GM23338 (cell line): Measurements from ENCODE around the gene MAPK8IP2.

Experiments used
- CREB1 ChIP-seq: fragments of 250-450 bp; sonication (Bioruptor Pico); IDR thresholded peaks from 2 replicates; pipeline ENCODE4 v1.5.0; 2020; ENCODE audit warnings: low read depth, mild to moderate bottlenecking, moderate library complexity
- EZH2 ChIP-seq: fragments of 200-600 bp; sonication (generic); IDR thresholded peaks from one replicate; pipeline ENCODE4 v1.8.0; 2017; ENCODE audit warnings: antibody characterized with exemption, mild to moderate bottlenecking, low read depth; ENCODE audit not compliant: unreplicated experiment
- EZH2phosphoT487 ChIP-seq: fragments of 200-600 bp; sonication (generic); IDR thresholded peaks from one replicate; pipeline ENCODE4 v1.8.1; 2018; ENCODE audit warnings: antibody characterized with exemption; ENCODE audit not compliant: unreplicated experiment
- POLR2AphosphoS5 ChIP-seq: IDR thresholded peaks from 2 replicates; pipeline ENCODE4 v1.6.1; 2016; ENCODE audit warnings: antibody characterized with exemption, low read depth
- STAT1 ChIP-seq: IDR thresholded peaks from one replicate; pipeline ENCODE4 v1.6.1; 2016; ENCODE audit warnings: antibody characterized with exemption; ENCODE audit not compliant: unreplicated experiment
- ZNF114 ChIP-seq: fragments of 250-450 bp; sonication (Bioruptor Pico); IDR thresholded peaks from 2 replicates; pipeline ENCODE4 v1.5.0; 2020; ENCODE audit warnings: mild to moderate bottlenecking, moderate library complexity
- ZNF331 ChIP-seq: fragments of 250-450 bp; sonication (Bioruptor Pico); IDR thresholded peaks from 2 replicates; pipeline ENCODE4 v1.5.0; 2020; ENCODE audit warnings: low read depth, mild to moderate bottlenecking, moderate library complexity
- TF ChIP-seq, protein P1 (sequence below), 2 experiments: fragments of 200-600 bp in 1 of 2; sonication (generic) in 1 of 2; conservative IDR thresholded peaks; 2 replicates each; pipeline versions ENCODE4 v1.5.1 to v1.6.1; 2016 to 2017; ENCODE audit warnings: antibody characterized with exemption in 2 of 2, low read depth in 2 of 2, mild to moderate bottlenecking in 2 of 2, moderate library complexity in 1 of 2
- TF ChIP-seq, protein P2 (sequence below): IDR thresholded peaks from one replicate; pipeline ENCODE4 v1.6.1; 2018; ENCODE audit warnings: antibody characterized with exemption; ENCODE audit not compliant: unreplicated experiment
- TF ChIP-seq, protein P3 (sequence below): IDR thresholded peaks from 2 replicates; pipeline ENCODE4 v1.6.1; 2016; ENCODE audit warnings: antibody characterized with exemption
- TF ChIP-seq, protein P4 (sequence below): fragments of 250-450 bp; sonication (Bioruptor Pico); IDR thresholded peaks from 2 replicates; pipeline ENCODE4 v1.5.0; 2020; ENCODE audit warnings: mild to moderate bottlenecking, moderate library complexity

DNA sequence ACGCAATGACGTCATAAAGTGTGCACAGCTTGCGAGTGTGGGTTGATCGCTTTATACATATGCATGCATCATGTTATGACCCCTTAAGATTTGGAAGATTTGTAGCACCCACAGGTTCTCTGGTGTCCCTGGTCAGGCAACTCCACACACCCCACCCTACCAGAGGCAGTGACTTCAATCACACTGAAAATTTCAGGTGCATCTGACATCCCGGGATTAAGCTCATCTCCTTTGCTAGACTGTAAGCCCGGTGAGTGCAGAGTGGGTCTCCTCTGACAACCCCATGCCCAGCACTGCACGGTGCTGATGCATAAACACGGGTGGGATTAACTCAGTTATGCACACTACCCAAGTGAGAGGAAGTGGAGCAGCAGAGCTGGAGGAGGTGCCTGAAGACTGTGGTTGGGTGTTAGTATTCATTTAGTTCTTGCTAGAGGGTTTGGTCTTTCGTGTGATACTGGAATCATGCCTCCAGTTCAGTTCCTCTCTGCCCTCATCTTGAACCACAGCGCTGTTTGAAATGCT lies 20.8 kb downstream of the MAPK8IP2 start:
- TF ChIP-seq, protein P1, sequence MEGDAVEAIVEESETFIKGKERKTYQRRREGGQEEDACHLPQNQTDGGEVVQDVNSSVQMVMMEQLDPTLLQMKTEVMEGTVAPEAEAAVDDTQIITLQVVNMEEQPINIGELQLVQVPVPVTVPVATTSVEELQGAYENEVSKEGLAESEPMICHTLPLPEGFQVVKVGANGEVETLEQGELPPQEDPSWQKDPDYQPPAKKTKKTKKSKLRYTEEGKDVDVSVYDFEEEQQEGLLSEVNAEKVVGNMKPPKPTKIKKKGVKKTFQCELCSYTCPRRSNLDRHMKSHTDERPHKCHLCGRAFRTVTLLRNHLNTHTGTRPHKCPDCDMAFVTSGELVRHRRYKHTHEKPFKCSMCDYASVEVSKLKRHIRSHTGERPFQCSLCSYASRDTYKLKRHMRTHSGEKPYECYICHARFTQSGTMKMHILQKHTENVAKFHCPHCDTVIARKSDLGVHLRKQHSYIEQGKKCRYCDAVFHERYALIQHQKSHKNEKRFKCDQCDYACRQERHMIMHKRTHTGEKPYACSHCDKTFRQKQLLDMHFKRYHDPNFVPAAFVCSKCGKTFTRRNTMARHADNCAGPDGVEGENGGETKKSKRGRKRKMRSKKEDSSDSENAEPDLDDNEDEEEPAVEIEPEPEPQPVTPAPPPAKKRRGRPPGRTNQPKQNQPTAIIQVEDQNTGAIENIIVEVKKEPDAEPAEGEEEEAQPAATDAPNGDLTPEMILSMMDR (conservative IDR thresholded peaks at IDR 0.05; ENCODE audit: low read depth in 2 of 2) = no peak
- no peak for TF ChIP-seq EZH2phosphoT487
- TF ChIP-seq EZH2 = no peak
- TF ChIP-seq POLR2AphosphoS5 = no peak
- TF ChIP-seq CREB1 (CRISPR knock-in tag) = no peak
- TF ChIP-seq, protein P2, sequence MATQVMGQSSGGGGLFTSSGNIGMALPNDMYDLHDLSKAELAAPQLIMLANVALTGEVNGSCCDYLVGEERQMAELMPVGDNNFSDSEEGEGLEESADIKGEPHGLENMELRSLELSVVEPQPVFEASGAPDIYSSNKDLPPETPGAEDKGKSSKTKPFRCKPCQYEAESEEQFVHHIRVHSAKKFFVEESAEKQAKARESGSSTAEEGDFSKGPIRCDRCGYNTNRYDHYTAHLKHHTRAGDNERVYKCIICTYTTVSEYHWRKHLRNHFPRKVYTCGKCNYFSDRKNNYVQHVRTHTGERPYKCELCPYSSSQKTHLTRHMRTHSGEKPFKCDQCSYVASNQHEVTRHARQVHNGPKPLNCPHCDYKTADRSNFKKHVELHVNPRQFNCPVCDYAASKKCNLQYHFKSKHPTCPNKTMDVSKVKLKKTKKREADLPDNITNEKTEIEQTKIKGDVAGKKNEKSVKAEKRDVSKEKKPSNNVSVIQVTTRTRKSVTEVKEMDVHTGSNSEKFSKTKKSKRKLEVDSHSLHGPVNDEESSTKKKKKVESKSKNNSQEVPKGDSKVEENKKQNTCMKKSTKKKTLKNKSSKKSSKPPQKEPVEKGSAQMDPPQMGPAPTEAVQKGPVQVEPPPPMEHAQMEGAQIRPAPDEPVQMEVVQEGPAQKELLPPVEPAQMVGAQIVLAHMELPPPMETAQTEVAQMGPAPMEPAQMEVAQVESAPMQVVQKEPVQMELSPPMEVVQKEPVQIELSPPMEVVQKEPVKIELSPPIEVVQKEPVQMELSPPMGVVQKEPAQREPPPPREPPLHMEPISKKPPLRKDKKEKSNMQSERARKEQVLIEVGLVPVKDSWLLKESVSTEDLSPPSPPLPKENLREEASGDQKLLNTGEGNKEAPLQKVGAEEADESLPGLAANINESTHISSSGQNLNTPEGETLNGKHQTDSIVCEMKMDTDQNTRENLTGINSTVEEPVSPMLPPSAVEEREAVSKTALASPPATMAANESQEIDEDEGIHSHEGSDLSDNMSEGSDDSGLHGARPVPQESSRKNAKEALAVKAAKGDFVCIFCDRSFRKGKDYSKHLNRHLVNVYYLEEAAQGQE = no peak
- TF ChIP-seq ZNF331 (CRISPR knock-in tag) = no peak
- no peak for TF ChIP-seq ZNF114 (CRISPR knock-in tag)
- TF ChIP-seq, protein P3, sequence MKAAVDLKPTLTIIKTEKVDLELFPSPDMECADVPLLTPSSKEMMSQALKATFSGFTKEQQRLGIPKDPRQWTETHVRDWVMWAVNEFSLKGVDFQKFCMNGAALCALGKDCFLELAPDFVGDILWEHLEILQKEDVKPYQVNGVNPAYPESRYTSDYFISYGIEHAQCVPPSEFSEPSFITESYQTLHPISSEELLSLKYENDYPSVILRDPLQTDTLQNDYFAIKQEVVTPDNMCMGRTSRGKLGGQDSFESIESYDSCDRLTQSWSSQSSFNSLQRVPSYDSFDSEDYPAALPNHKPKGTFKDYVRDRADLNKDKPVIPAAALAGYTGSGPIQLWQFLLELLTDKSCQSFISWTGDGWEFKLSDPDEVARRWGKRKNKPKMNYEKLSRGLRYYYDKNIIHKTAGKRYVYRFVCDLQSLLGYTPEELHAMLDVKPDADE = no peak
- TF ChIP-seq, protein P4, sequence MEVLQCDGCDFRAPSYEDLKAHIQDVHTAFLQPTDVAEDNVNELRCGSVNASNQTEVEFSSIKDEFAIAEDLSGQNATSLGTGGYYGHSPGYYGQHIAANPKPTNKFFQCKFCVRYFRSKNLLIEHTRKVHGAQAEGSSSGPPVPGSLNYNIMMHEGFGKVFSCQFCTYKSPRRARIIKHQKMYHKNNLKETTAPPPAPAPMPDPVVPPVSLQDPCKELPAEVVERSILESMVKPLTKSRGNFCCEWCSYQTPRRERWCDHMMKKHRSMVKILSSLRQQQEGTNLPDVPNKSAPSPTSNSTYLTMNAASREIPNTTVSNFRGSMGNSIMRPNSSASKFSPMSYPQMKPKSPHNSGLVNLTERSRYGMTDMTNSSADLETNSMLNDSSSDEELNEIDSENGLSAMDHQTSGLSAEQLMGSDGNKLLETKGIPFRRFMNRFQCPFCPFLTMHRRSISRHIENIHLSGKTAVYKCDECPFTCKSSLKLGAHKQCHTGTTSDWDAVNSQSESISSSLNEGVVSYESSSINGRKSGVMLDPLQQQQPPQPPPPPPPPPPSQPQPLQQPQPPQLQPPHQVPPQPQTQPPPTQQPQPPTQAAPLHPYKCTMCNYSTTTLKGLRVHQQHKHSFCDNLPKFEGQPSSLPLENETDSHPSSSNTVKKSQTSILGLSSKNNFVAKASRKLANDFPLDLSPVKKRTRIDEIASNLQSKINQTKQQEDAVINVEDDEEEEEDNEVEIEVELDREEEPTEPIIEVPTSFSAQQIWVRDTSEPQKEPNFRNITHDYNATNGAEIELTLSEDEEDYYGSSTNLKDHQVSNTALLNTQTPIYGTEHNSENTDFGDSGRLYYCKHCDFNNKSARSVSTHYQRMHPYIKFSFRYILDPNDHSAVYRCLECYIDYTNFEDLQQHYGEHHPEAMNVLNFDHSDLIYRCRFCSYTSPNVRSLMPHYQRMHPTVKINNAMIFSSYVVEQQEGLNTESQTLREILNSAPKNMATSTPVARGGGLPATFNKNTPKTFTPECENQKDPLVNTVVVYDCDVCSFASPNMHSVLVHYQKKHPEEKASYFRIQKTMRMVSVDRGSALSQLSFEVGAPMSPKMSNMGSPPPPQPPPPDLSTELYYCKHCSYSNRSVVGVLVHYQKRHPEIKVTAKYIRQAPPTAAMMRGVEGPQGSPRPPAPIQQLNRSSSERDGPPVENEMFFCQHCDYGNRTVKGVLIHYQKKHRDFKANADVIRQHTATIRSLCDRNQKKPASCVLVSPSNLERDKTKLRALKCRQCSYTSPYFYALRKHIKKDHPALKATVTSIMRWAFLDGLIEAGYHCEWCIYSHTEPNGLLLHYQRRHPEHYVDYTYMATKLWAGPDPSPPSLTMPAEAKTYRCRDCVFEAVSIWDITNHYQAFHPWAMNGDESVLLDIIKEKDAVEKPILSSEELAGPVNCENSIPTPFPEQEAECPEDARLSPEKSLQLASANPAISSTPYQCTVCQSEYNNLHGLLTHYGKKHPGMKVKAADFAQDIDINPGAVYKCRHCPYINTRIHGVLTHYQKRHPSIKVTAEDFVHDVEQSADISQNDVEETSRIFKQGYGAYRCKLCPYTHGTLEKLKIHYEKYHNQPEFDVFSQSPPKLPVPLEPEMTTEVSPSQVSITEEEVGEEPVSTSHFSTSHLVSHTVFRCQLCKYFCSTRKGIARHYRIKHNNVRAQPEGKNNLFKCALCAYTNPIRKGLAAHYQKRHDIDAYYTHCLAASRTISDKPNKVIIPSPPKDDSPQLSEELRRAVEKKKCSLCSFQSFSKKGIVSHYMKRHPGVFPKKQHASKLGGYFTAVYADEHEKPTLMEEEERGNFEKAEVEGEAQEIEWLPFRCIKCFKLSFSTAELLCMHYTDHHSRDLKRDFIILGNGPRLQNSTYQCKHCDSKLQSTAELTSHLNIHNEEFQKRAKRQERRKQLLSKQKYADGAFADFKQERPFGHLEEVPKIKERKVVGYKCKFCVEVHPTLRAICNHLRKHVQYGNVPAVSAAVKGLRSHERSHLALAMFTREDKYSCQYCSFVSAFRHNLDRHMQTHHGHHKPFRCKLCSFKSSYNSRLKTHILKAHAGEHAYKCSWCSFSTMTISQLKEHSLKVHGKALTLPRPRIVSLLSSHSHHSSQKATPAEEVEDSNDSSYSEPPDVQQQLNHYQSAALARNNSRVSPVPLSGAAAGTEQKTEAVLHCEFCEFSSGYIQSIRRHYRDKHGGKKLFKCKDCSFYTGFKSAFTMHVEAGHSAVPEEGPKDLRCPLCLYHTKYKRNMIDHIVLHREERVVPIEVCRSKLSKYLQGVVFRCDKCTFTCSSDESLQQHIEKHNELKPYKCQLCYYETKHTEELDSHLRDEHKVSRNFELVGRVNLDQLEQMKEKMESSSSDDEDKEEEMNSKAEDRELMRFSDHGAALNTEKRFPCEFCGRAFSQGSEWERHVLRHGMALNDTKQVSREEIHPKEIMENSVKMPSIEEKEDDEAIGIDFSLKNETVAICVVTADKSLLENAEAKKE = no peak
- TF ChIP-seq STAT1 = no peak
